NCI-H748 (cell line): ENCODE measurements around the gene SLC39A8.
A peak's percentile ranks its signal among the peaks of the same experiment; 100 is the strongest.
"Not testable (repeated sequence)": the region's sequence is repeated elsewhere in the genome, so short reads cannot be mapped to it uniquely, and the experiment has no call there.

Experiments
- DNase-seq: peaks from one replicate; lab custom pipeline; 2025; ENCODE audit not compliant: unreplicated experiment; lab: John Stamatoyannopoulos, UW

SLC39A8 gene

DNA sequence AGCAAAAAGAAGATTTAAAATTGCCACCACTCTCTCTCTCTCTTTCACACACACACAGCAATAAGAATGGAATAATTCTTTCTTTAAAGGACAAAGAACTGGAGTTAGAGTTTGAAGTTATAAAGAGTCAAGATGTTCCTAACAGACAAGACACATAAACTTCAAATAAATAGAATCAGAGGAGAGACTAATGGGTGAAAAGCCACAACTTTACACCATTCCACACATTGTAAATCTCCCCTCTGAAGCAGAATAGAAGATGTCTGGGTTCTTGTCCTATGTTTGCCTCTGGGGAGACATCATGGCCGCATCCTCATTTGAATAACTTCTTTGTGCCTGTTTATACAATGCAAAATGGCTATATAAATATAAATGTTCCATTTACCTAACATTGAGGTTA lies 39.6 kb downstream of the SLC39A8 start:
- DNase-seq: no peak

DNA sequence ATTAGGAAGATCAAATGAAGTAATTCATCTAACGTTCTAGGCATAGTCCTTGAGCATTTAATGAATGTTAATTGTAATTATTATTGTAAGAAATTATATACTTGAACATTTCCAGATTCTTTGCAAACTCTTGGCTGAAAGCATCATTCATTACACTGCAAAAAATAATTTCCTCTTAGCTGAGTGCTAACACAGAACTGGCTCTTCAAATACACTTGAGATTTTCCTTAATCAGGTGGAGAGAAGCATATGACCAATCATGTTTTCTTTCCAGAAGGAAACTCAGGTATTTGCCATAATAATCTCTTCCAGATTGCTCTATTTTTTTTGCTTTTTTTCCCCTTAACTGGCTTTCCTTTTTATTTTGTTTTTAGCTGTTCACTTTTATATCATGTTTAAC lies 42.5 kb downstream of the SLC39A8 start:
- no peak for DNase-seq

- DNase-seq: no peak
Observed at GRCh38 chr4:102301167-102301566, 44.1 kb downstream of the SLC39A8 start.

DNA sequence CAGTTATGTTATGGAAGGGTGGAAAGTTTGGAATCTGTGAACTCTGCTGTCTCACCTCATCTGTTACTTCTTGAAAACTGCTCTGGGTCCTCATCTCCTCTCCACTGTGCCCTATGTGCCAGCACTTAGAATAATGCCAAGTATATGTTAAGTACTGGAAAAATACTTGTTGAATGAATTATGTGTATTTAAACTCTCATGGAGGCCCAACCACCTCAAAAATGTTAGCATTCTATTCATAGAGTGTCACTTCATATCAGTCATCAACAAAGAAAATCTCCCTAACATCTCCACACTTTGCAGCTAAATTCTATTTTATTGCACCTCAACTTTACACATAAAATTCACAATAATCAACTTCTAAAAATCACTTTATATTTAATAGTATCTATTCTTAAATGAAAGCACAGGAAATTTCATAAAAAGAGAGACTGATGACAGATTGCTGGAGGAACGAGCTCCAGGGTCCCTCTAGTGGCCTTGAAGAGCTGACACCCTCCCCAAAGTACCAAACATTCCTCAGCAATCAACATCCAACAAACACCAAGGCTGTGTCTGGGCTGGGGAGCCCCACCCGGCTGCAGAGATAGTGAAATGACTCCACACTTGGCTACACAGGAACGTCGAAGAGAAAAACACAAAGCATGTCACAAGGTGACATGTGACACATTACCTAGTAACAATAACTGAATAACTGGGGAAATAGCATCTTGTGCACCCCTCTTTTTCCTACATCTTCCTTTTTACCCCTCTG lies 45.8 kb downstream of the SLC39A8 start:
- DNase-seq: peak; percentile 1

DNA sequence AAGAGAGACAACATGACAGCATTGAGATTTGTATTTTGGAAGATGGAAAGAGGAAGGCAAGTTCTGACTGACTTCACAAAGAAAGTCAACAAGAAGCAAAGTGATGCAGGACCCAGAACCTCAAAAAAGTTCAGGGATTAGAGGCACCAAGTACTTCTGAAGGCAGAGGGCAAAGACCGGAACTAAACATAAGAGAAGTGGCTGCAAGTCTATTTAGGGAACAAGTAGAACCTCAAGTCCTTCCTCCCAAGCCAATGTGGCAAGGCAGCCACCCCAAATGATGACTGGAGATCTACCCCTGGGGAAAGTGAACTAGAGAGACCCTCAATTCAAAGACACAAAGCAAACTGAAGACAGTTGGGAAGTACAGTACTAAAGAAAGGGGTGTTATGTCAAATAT lies 46.6 kb downstream of the SLC39A8 start:
- DNase-seq: no peak

GRCh38 chr4:102295153-102295862 lies 50.0 kb downstream of the SLC39A8 start:
- DNase-seq: no peak

GRCh38 chr4:102288497-102288896 lies 56.8 kb downstream of the SLC39A8 start:
- no peak for DNase-seq

DNA sequence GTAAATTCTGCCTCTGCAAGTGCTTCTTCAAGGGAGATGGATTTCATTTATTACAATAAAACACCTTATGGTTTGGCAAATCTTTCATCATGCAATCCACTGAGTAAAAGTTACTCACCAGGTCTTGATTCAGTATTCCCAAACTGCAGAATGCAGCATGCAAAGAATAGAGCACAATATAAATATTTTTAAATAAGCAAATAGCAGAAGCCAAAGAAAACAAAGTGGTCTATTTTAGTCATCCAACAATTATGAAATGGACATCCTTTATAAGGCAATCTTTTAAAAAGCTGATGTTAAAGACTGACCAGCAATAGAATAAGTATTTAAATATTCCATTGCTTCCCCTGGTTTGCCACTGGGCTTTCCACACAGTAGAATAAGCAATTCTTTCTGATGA lies 59.5 kb downstream of the SLC39A8 start:
- no peak for DNase-seq

- no peak for DNase-seq
Observed at GRCh38 chr4:102281171-102281839, 64.0 kb downstream of the SLC39A8 start.

DNA sequence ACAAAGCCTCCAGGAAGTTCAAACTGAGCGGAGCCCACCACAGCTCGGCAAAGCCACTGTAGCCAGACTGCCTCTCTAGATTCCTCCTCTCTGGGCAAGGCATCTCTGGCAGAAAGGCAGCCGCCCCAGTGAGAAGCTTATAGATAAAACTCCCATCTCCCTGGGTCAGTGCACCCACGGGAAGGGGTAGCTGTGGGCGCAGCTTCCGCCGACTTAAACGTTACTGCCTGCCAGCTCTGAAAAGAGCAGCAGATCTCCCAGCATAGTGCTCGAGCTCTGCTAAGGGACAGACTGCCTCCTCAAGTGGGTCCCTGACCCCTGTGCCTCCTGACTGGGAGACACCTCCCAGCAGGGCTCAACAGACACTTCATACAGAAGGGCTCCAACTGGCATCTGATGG lies 72.0 kb downstream of the SLC39A8 start:
- not testable (repeated sequence) for DNase-seq

- DNase-seq: no peak
Observed at GRCh38 chr4:102272318-102272717, 73.0 kb downstream of the SLC39A8 start.

- DNase-seq: no peak
Observed at GRCh38 chr4:102268355-102268754, 76.9 kb downstream of the SLC39A8 start.

DNA sequence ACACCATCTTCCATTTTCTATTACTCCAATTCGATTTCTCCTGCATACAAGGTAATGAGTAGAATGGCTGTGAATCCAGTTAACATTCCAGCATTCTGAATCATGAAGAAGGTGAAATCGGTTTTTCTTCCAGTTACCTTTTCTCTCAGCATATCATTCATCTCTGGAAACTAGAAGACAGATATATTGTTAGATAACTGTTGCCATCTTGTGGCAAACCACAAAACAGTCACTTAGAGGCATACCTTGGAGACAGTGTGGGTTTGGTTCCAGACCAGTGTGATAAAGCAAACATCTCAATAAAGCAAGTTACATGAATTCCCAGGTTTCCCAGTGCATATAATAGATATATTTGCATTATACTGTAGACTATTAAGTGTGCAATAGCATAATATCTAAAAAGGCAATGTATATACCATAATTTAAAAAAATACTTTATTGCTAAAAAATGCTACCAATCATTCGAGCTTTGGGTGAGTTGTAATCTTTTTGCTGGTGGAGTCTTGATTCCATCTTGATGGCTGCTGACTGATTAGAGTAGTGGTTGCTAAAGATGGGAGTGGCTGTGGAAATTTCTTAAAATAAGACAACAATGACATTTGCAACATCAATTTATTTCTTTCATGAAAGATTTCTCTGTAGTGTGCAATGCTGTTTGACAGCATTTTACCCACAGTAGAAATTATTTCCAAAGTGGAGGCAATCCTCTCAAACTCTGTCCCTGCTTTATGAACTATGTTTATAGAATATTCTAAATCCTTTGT lies 82.1 kb downstream of the SLC39A8 start:
- peak; percentile 65 for DNase-seq

DNA sequence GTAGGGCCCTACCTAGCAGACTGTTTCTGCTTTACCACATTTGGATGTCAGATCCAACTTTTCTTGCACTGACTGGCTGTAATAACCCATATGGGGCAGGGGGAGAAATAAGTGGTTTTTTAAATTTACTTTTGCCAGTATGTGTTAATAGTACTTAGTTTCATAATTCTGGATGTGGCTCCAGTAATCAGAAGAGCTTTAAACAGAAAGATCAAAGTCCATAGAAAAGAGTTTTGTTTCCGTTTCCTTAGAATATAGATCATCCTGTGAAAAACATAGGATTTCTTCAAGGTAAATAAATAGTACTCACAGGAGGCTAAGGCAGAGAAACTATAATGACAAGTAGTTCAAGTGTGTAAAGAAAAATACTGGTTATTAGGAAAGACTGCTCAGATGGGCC lies 85.6 kb downstream of the SLC39A8 start:
- DNase-seq: no peak

DNA sequence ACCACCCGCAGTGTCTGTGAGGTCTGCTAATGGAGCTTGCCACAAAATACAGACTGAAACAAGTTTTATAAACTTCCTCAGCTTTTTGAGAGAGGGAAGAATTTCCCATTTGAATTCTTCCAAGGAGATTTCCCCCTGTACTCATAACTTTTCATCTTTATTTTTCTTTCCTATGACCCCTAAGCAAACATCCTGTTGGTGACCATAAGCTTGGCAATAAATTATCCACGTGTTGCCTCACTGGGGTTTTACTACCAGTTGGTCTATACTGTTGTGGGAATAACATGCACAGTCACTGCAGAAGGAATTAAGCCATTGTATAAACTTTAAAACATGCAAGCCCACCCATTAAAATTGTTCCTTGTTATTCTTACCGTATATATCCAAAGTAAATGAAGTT lies 86.2 kb downstream of the SLC39A8 start:
- DNase-seq: no peak

DNA sequence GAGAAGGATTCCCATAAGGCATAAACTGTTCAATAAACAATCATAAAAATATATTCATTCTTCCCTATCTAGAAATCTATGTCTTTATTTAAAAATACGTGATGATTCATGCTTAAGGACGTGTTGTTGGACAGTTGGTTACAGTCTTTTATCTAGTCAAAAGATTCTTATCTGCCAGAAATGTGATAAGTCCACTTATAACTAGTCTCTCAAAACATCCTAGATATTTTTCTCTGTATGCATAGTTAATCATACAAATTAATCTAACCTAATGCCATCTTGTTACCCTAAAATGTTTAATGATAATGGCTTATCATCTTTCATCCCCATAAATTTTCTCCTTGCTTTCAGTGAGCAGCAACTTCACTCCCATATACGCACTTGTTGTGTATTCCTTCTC lies 89.0 kb downstream of the SLC39A8 start:
- no peak for DNase-seq

DNA sequence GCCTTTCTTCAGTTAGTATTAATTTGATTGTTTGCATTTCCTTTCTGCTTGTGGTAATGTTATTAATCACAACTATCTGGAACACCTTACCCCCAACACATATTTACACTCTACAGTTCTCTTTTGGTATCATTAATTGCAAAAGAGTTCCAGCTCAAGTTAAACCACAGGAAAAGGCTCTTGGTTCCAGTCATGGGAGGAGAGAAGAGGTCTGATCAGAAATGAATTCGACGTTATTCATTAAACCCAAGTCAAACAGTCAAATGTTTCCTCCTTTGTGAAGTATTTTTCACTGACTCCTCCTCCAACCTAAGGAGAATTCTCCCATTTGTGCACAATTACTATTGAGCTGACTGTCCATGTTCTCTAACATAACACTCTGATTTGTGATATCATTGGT lies 91.4 kb downstream of the SLC39A8 start:
- no peak for DNase-seq

- DNase-seq: no peak
Observed at GRCh38 chr4:102252171-102252570, 93.1 kb downstream of the SLC39A8 start.

DNA sequence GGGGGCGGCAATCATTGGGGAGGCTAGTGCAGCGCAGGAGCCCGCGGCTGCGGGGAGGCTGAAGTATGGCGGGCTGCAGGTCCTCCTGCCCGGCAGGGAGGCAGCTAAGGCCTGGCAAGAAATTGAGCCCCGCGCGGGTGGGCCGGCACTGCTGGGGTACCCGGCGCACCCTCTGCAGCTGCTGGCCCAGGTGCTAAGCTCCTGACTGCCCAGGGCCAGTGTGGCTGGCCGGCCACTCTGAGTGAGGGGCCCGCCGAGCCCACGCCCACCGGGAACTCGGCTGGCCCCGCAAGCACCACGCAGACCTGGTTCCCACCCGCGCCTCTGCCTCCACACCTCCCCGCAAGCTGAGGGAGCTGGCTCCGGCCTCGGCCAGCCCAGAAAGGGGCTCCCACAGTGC lies 94.9 kb downstream of the SLC39A8 start:
- DNase-seq: no peak

DNA sequence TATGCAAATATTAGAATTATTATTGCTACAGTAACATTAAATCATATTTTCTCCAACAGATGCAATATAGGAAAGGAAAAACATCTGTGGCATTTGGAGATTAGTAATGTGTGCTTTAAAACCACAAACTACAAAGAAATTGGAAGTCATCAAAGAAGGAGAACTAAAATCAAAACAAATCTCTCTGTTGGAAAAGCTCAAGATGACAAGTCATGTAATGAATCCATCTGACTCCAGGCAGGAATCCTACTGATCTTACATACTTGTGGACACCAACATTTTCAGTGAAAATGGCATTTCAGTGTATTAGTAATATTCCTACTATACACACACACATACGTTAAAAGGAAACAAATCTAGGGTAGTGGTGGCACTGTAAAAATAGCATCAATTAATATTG lies 98.2 kb downstream of the SLC39A8 start:
- no peak for DNase-seq

GRCh38 chr4:102246416-102246815 lies 98.9 kb downstream of the SLC39A8 start:
- no peak for DNase-seq
